Endothelial cell of umbilical vein (primary cell): Measurements from ENCODE around the gene ZPLD1. TPM values are rescaled to one million over a fixed set of nuclear protein-coding genes. Genes with fewer than 3 reads are reported as not detected.

Source experiments
- Bru-seq: library from RNA; stranded (reverse); fragments of 400-500 nt; gene quantifications from one replicate; lab custom pipeline; 2021; lab: Mats Ljungman, UMichigan
- BruChase-seq, 2 experiments: library from RNA; stranded (reverse); fragments of 400-500 nt; gene quantifications; one replicate each; lab custom pipeline; 2021; lab: Mats Ljungman, UMichigan
- BruUV-seq: library from RNA; stranded (reverse); fragments of 400-500 nt; replicated peaks from 2 replicates; lab custom pipeline; 2021; lab: Mats Ljungman, UMichigan
- CTCF ChIA-PET: fragments of 300-600, 350-600 bp; sonication (Branson Sonifier 250); formaldehyde crosslinking; loops from one replicate; lab custom pipeline; 2021; ENCODE audit warnings: antibody characterized with exemption, inconsistent platforms; lab: Charles Lee
- POLR2A ChIA-PET: fragments of 300-600, 350-600 bp; sonication (Branson Sonifier 250); formaldehyde crosslinking; loops from one replicate; lab custom pipeline; 2021; ENCODE audit warnings: antibody characterized with exemption, inconsistent platforms; lab: Charles Lee
- DNase-seq: peaks from one replicate; pipeline ENCODE4 v3.0.0-alpha.2; 2011; ENCODE audit warnings: low read depth, low spot score
- FAIRE-seq: peaks from 2 replicates; lab custom pipeline; 2011; peaks lifted over from hg19 to GRCh38; lab: Jason Lieb, UNC
- H2AFZ ChIP-seq: 2 replicates; pipeline ENCODE4 v1.6.0; 2012; ENCODE audit warnings: low read depth, low read length, control low read depth, inconsistent platforms
- H3K27ac ChIP-seq: 2 replicates; pipeline ENCODE4 v1.5.1; 2011; ENCODE audit warnings: low read depth, mild to moderate bottlenecking, control low read depth, low read length, moderate library complexity; ENCODE audit not compliant: insufficient read depth
- H3K27me3 ChIP-seq, 2 experiments: 2 replicates each; pipeline versions ENCODE4 v1.6.0 to v1.6.1; 2011; ENCODE audit warnings: low read length in 2 of 2, mixed read lengths in 1 of 2; ENCODE audit not compliant: control insufficient read depth in 2 of 2, insufficient read depth in 2 of 2
- H3K36me3 ChIP-seq, 2 experiments: 2 replicates in 1 of 2; 3 replicates in 1 of 2; pipeline ENCODE4 v1.5.1; 2011; ENCODE audit warnings: low read length in 2 of 2, mild to moderate bottlenecking in 1 of 2, moderate library complexity in 1 of 2; ENCODE audit not compliant: control insufficient read depth in 2 of 2, insufficient read depth in 2 of 2; ENCODE audit errors: extremely low read depth in 1 of 2
- H3K4me1 ChIP-seq: 3 replicates; pipeline ENCODE4 v1.5.1; 2011; ENCODE audit warnings: mild to moderate bottlenecking, low read length; ENCODE audit not compliant: control insufficient read depth, insufficient read depth; ENCODE audit errors: extremely low read depth
- H3K4me2 ChIP-seq: 2 replicates; pipeline ENCODE4 v1.6.1; 2011; ENCODE audit warnings: low read length, control low read depth, mixed read lengths; ENCODE audit not compliant: insufficient read depth
- H3K4me3 ChIP-seq, 3 experiments: fragments of 200-600 bp in 1 of 3; sonication (generic), shearing (Covaris generic) in 1 of 3; replicated peaks in 1 of 3; 2 replicates each; pipeline ENCODE4 v1.5.1; 2011 to 2016; ENCODE audit warnings: control low read depth in 3 of 3, low read length in 3 of 3, mild to moderate bottlenecking in 2 of 3, inconsistent platforms in 1 of 3, low read depth in 1 of 3, moderate library complexity in 1 of 3; ENCODE audit not compliant: insufficient read depth in 1 of 3
- H3K79me2 ChIP-seq: 2 replicates; pipeline ENCODE4 v1.6.0; 2012; ENCODE audit warnings: low read length, inconsistent platforms; ENCODE audit not compliant: control insufficient read depth, insufficient read depth
- H3K9ac ChIP-seq: replicated peaks from 2 replicates; pipeline ENCODE3; 2011; ENCODE audit warnings: low read length, control low read depth; ENCODE audit not compliant: insufficient read depth; ENCODE audit errors: extremely low read depth
- H3K9me1 ChIP-seq: replicated peaks from 3 replicates; pipeline ENCODE4 v1.6.0; 2011; ENCODE audit warnings: mild to moderate bottlenecking, low read length; ENCODE audit not compliant: control insufficient read depth, insufficient read depth; ENCODE audit errors: extremely low read depth
- H3K9me3 ChIP-seq: replicated peaks from 2 replicates; pipeline ENCODE4 v1.5.1; 2012; ENCODE audit warnings: low read length, inconsistent platforms; ENCODE audit not compliant: control insufficient read depth, insufficient read depth
- H4K20me1 ChIP-seq: replicated peaks from 2 replicates; pipeline ENCODE3; 2011; ENCODE audit warnings: mild to moderate bottlenecking, low read length; ENCODE audit not compliant: control insufficient read depth, insufficient read depth; ENCODE audit errors: extremely low read depth
- CTCF ChIP-seq, 2 donors: IDR thresholded peaks; 1 replicate in 1 of 2; 2 replicates in 1 of 2; pipeline ENCODE4 v1.5.1; 2011; ENCODE audit warnings: low read length in 2 of 2, mild to moderate bottlenecking in 2 of 2, moderate library complexity in 2 of 2, control low read depth in 1 of 2, inconsistent platforms in 1 of 2, low read depth in 1 of 2; ENCODE audit not compliant: insufficient read depth in 1 of 2; ENCODE audit errors: extremely low read depth in 1 of 2
- EZH2 ChIP-seq: IDR thresholded peaks from 2 replicates; pipeline ENCODE4 v1.6.1; 2012; ENCODE audit warnings: borderline replicate concordance, low read depth, mild to moderate bottlenecking, moderate library complexity, low read length, inconsistent platforms; ENCODE audit not compliant: severe bottlenecking
- FOS ChIP-seq: IDR thresholded peaks from 2 replicates; pipeline ENCODE4 v1.6.1; 2011; ENCODE audit warnings: mild to moderate bottlenecking, low read length, moderate library complexity, borderline replicate concordance; ENCODE audit not compliant: insufficient read depth
- GATA2 ChIP-seq: IDR thresholded peaks from 2 replicates; pipeline ENCODE4 v1.7.0; 2011; ENCODE audit warnings: low read depth, mild to moderate bottlenecking, moderate library complexity, mixed read lengths, low read length; ENCODE audit not compliant: insufficient read length, insufficient read depth
- JUN ChIP-seq: IDR thresholded peaks from 2 replicates; pipeline ENCODE4 v1.6.1; 2011; ENCODE audit warnings: borderline replicate concordance, low read depth; ENCODE audit not compliant: insufficient read length, insufficient read depth
- MAX ChIP-seq: IDR thresholded peaks from 2 replicates; pipeline ENCODE4 v1.6.1; 2011; ENCODE audit not compliant: insufficient read depth, insufficient read length
- MYC ChIP-seq: IDR thresholded peaks from one replicate; pipeline ENCODE4 v1.6.1; 2011; ENCODE audit warnings: mild to moderate bottlenecking, low read depth, low read length
- POLR2A ChIP-seq: IDR thresholded peaks from 2 replicates; pipeline ENCODE4 v1.6.1; 2012; ENCODE audit warnings: low read depth, mild to moderate bottlenecking, control low read depth, low read length
- POLR2AphosphoS5 ChIP-seq: IDR thresholded peaks from 2 replicates; pipeline ENCODE4 v1.6.1; 2012; ENCODE audit warnings: low read depth, mild to moderate bottlenecking, control low read depth, low read length, moderate library complexity; ENCODE audit not compliant: insufficient read depth
- dilution Hi-C: fragments of 300-500 bp; cut with MboI; formaldehyde crosslinking; loops from one replicate; pipeline ENCODE4 v1.15.0; 2019; ENCODE audit warnings: low sequenced_read_pairs; ENCODE audit not compliant: extremely low pct_ligation_motif_present
- intact Hi-C: fragments of 100-400 bp; cut with micrococcal nuclease; formaldehyde crosslinking; loops from one replicate; pipeline ENCODE4 v1.10.0; 2022
- long read RNA-seq: library from polyadenylated mRNA; stranded (forward); transcript quantifications from one replicate; pipeline ENCODE4 v2.0.0, GENCODE V29; 2021
- polyA minus RNA-seq, 3 experiments: library from RNA; depleted of rRNA, polyadenylated mRNA; stranded (reverse); fragments of >200 nt; gene quantifications; 1 replicate in 1 of 3; 2 replicates in 2 of 3; pipeline ENCODE4 v1.2.3, GENCODE V29; 2011
- polyA plus RNA-seq, 4 experiments: library from polyadenylated mRNA; depleted of rRNA in 3 of 4; stranded (reverse) in 3 of 4; unstranded in 1 of 4; fragments of >200 nt; gene quantifications; 2 replicates each; pipeline versions ENCODE4 v1.2.1 to v1.2.3, GENCODE V29; 2011 to 2012; ENCODE audit warnings: missing spikeins in 1 of 4
- total RNA-seq: library from RNA; stranded (reverse); gene quantifications from 2 replicates; pipeline ENCODE4 v1.2.3, GENCODE V29; 2021

ZPLD1 gene
- not detected in 2 replicates for total RNA-seq
- polyA plus RNA-seq = not detected in 2 replicates
- polyA plus RNA-seq (2011; cell fraction: cytosol; rRNA removed) = not detected in 2 replicates
- polyA plus RNA-seq (2011; cell fraction: nucleus; rRNA removed) = not detected in 2 replicates
- polyA plus RNA-seq (2012) = not detected in 2 replicates
- polyA minus RNA-seq = not detected in 2 replicates
- polyA minus RNA-seq (2011; cell fraction: cytosol; rRNA and poly(A)+ RNA removed) = not detected
- not detected in 2 replicates for polyA minus RNA-seq (2011; cell fraction: nucleus; rRNA and poly(A)+ RNA removed)
- percentile 10 among the genes with signal in this experiment for Bru-seq, nascent RNA
- BruChase-seq, experiment 1, labeled RNA remaining after a 6-hour chase = percentile 7 among the genes with signal in this experiment
- percentile 7 among the genes with signal in this experiment for BruChase-seq, experiment 2, labeled RNA remaining after a 2-hour chase
- long read RNA-seq = 0 reads

GRCh38 chr3:102434715-102435114 is at the start of gene ZPLD1:
ZPLD1 (plus strand) TSS chr3:102435015; CDS start chr3:102438488, 3,473 bp downstream.
- DNase-seq (no peak), FAIRE-seq (no peak)
- no TSS peak for BruUV-seq
- Histone ChIP-seq H3K4me3 (no peak within 1 kb of the TSS), H3K36me3 (no peaks in the 10 kb centered on the region), H4K20me1 (no peaks in the 10 kb centered on the region), H3K79me2 (no peaks in the 10 kb centered on the region), H3K4me1 (no peaks in the 10 kb centered on the region), H3K4me2 (no peak within 1 kb of the TSS), H2AFZ (no peak within 1 kb of the TSS), H3K27ac (no peak within 1 kb of the TSS), H3K9me3 (no peaks in the 10 kb centered on the region), H3K27me3 (no peaks in the 10 kb centered on the region), H3K9me1 (no peaks in the 10 kb centered on the region), H3K9ac (no peak within 1 kb of the TSS)
- dilution Hi-C loops (no loop called here), intact Hi-C loops (no loop called here)
- ChIA-PET CTCF (no interaction called here), POLR2A (no interaction called here)
- TF ChIP-seq GATA2 (no peak), POLR2A (no peak), FOS (no peak), JUN (no peak), MAX (no peak), MYC (no peak), CTCF (IDR thresholded peaks at IDR 0.05; ENCODE audit: extremely low read depth in 1 of 2, insufficient read depth in 1 of 2, low read depth in 1 of 2, low read length in 2 of 2) (no peak), POLR2AphosphoS5 (no peak), EZH2 (no peak)
